Activated T-cell treated with anti-CD3 and anti-CD28 coated beads, Interleukin-2, amount 50 U/mL, for 24 hours (primary cell): Measurements from ENCODE around the gene TMEM87B.
A peak's percentile ranks its signal among the peaks of the same experiment; 100 is the strongest.

Experiments
- DNase-seq: peaks from one replicate; pipeline ENCODE4 v3.0.0-alpha.2; 2020
- H3K27ac Mint-ChIP-seq: 2 replicates; pipeline ENCODE4 v1.8.0; 2020; ENCODE audit warnings: mild to moderate bottlenecking, mixed read lengths
- H3K27me3 Mint-ChIP-seq: 2 replicates; pipeline ENCODE4 v1.8.0; 2020; ENCODE audit warnings: mixed read lengths
- H3K36me3 Mint-ChIP-seq: 2 replicates; pipeline ENCODE4 v1.8.0; 2020; ENCODE audit warnings: low read depth, mixed read lengths
- H3K4me1 Mint-ChIP-seq: 2 replicates; pipeline ENCODE4 v1.8.0; 2020; ENCODE audit warnings: low read depth, mixed read lengths
- H3K4me3 Mint-ChIP-seq: 2 replicates; pipeline ENCODE4 v1.8.0; 2020; ENCODE audit warnings: mild to moderate bottlenecking, moderate library complexity, mixed read lengths
- H3K9me3 Mint-ChIP-seq: 2 replicates; pipeline ENCODE4 v1.8.0; 2020; ENCODE audit warnings: mixed read lengths

Gene TMEM87B

DNA sequence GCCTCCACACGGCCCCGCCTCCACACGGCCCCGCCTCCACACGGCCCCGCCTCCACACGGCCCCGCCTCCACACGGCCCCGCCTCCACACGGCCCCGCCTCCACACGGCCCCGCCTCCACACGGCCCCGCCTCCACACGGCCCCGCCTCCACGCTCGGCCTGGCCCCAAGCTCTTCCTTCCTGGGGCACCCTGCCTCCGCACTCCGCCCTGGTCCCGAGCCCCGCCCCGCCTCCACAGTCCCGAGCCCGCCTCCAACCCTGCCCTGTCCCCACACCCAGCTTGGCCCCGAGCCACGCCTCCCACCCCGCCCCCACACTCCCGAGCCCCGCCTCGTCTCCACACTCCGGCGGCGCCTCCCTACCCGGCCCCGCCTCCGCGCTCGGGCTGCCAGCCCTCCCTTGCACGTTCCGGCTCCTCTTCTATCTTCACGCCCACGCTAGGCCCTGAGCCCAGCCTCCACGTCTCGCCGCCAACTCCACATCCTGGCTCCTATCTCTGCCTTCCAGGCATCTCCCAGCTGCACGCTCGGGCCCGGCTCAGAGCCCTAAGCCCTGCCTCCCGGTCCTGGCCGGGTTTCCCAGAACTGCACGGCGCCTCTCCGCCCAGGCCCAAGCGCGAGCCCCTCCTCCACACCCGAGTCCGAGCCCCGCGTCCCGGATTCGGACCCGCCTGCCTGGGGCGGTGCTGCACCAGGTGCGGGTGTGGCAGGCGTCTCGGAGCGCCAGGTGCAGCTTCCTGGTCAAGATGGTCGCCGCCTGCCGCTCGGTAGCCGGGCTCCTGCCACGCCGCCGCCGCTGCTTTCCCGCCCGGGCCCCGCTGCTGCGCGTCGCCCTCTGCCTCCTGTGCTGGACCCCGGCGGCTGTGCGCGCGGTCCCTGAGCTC is at the start of gene TMEM87B:
TSS of gene TMEM87B (plus strand) at position 423 of the 883 bp plus-strand sequence. CDS start at position 746, 323 bp downstream.
- Mint-ChIP-seq H3K9me3 (no peaks in the 10 kb centered on the region), H3K36me3 (peaks cover 29% of the 10 kb centered on the region), H3K27ac (peak within 1 kb of the TSS; percentile 100), H3K4me1 (peaks cover 42% of the 10 kb centered on the region), H3K4me3 (peak within 1 kb of the TSS; percentile 94), H3K27me3 (no peaks in the 10 kb centered on the region)
- DNase-seq = peak; percentile 96

- Mint-ChIP-seq H3K27ac (no peak overlapping the region), H3K4me3 (no peak overlapping the region), H3K27me3 (no peaks in the 10 kb centered on the region), H3K4me1 (peaks cover 6% of the 10 kb centered on the region), H3K36me3 (no peaks in the 10 kb centered on the region), H3K9me3 (no peaks in the 10 kb centered on the region)
- no peak for DNase-seq
Measured at GRCh38 chr2:112005406-112006075, 49.5 kb upstream of the TMEM87B start.

DNA sequence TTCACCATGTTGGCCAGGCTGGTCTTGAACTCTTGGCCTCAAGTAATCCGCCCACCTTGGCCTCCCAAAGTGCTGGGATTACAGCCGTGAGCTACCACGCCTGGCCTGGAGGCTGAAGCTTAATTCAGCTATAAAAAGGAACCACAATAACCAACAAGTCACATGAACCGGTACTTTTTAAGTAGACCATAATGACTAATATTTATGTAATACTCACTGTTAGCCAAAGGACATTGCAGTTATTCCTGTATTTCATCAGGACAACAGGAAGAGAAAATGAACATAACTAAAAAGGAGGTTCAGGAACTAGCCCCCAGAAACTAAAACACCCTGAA is 49.0 kb upstream of the TMEM87B start:
- Mint-ChIP-seq H3K36me3 (no peaks in the 10 kb centered on the region), H3K9me3 (no peaks in the 10 kb centered on the region), H3K4me3 (no peak overlapping the region), H3K27me3 (no peaks in the 10 kb centered on the region), H3K4me1 (peaks cover 4% of the 10 kb centered on the region), H3K27ac (no peak overlapping the region)
- no peak for DNase-seq

- Mint-ChIP-seq H3K27me3 (no peaks in the 10 kb centered on the region), H3K4me1 (no peaks in the 10 kb centered on the region), H3K9me3 (no peaks in the 10 kb centered on the region), H3K27ac (no peak overlapping the region), H3K4me3 (no peak overlapping the region), H3K36me3 (no peaks in the 10 kb centered on the region)
- no peak for DNase-seq
Measured at GRCh38 chr2:112007493-112007892, 47.6 kb upstream of the TMEM87B start.

GRCh38 chr2:112008910-112009485 is 46.1 kb upstream of the TMEM87B start:
- DNase-seq = no peak
- no peaks in the 10 kb centered on the region for H3K36me3 Mint-ChIP-seq
- H3K27ac Mint-ChIP-seq = no peak overlapping the region
- no peak overlapping the region for H3K4me3 Mint-ChIP-seq
- no peaks in the 10 kb centered on the region for H3K27me3 Mint-ChIP-seq
- H3K9me3 Mint-ChIP-seq = no peaks in the 10 kb centered on the region
- H3K4me1 Mint-ChIP-seq = no peaks in the 10 kb centered on the region

GRCh38 chr2:112010751-112011150 is 44.3 kb upstream of the TMEM87B start:
- DNase-seq = no peak
- no peaks in the 10 kb centered on the region for H3K9me3 Mint-ChIP-seq
- no peak overlapping the region for H3K27ac Mint-ChIP-seq
- H3K4me3 Mint-ChIP-seq = no peak overlapping the region
- H3K4me1 Mint-ChIP-seq = no peaks in the 10 kb centered on the region
- H3K36me3 Mint-ChIP-seq = no peaks in the 10 kb centered on the region
- no peaks in the 10 kb centered on the region for H3K27me3 Mint-ChIP-seq

GRCh38 chr2:112012556-112012955 is 42.5 kb upstream of the TMEM87B start:
- no peak overlapping the region for H3K27ac Mint-ChIP-seq
- no peaks in the 10 kb centered on the region for H3K36me3 Mint-ChIP-seq
- no peaks in the 10 kb centered on the region for H3K4me1 Mint-ChIP-seq
- no peak overlapping the region for H3K4me3 Mint-ChIP-seq
- DNase-seq = no peak
- H3K27me3 Mint-ChIP-seq = peaks cover 7% of the 10 kb centered on the region
- H3K9me3 Mint-ChIP-seq = no peaks in the 10 kb centered on the region

GRCh38 chr2:112018846-112019245 is 36.2 kb upstream of the TMEM87B start:
- H3K27me3 Mint-ChIP-seq = peaks cover 10% of the 10 kb centered on the region

GRCh38 chr2:112019569-112019982 is 35.5 kb upstream of the TMEM87B start:
- Mint-ChIP-seq H3K4me3 (no peak overlapping the region), H3K27ac (no peak overlapping the region), H3K9me3 (no peaks in the 10 kb centered on the region), H3K36me3 (no peaks in the 10 kb centered on the region), H3K27me3 (peaks cover 10% of the 10 kb centered on the region), H3K4me1 (no peaks in the 10 kb centered on the region)
- no peak for DNase-seq

More at GRCh38 chr2:112018846-112019245, 36.2 kb upstream of the TMEM87B start:
- H3K9me3 Mint-ChIP-seq = no peaks in the 10 kb centered on the region
- no peaks in the 10 kb centered on the region for H3K4me1 Mint-ChIP-seq
- no peaks in the 10 kb centered on the region for H3K36me3 Mint-ChIP-seq
- H3K4me3 Mint-ChIP-seq = no peak overlapping the region
- H3K27ac Mint-ChIP-seq = no peak overlapping the region
- no peak for DNase-seq

DNA sequence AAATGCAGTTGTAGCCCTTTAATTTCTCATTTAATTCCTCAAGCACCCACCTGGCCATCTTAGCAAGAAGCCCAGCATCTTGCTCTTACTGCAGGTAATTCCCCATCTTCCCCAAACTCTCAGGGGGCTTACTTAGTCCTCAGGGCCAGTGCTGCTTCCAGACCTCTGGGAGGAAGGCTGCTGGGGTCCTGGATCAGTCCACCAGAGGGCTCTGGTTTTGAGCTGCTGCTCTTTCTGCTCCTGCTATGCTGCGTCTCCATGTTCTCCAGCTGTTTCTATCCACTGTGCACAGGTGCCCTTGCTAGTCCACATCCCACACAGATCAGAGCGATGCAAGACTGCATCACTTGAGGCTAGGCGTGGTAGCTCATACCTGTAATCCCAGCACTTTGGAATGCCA is 34.5 kb upstream of the TMEM87B start:
- H3K9me3 Mint-ChIP-seq = no peaks in the 10 kb centered on the region
- no peak for DNase-seq
- no peak overlapping the region for H3K27ac Mint-ChIP-seq
- H3K36me3 Mint-ChIP-seq = no peaks in the 10 kb centered on the region
- no peaks in the 10 kb centered on the region for H3K4me1 Mint-ChIP-seq
- H3K4me3 Mint-ChIP-seq = no peak overlapping the region
- H3K27me3 Mint-ChIP-seq = peaks cover 10% of the 10 kb centered on the region

DNA sequence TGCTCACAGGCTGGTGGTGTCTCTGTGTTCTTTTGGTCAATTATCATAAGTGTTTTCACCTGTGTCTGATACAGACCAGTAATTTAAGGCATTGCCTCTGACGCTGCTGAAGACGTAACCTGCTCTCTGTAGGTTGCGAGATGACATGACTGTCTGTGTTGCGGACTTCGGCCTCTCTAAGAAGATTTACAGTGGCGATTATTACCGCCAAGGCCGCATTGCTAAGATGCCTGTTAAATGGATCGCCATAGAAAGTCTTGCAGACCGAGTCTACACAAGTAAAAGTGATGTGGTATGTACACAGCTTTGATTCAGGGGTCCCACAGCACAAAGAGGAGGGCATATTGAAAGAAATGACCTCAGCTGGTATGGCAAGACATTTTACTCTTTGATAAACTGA is 33.8 kb upstream of the TMEM87B start:
- no peak for DNase-seq
- H3K9me3 Mint-ChIP-seq = no peaks in the 10 kb centered on the region
- H3K27me3 Mint-ChIP-seq = peaks cover 9% of the 10 kb centered on the region
- no peak overlapping the region for H3K27ac Mint-ChIP-seq
- H3K4me3 Mint-ChIP-seq = no peak overlapping the region
- H3K4me1 Mint-ChIP-seq = no peaks in the 10 kb centered on the region
- H3K36me3 Mint-ChIP-seq = no peaks in the 10 kb centered on the region

GRCh38 chr2:112021781-112022231 is 33.3 kb upstream of the TMEM87B start:
- no peaks in the 10 kb centered on the region for H3K4me1 Mint-ChIP-seq
- no peak overlapping the region for H3K27ac Mint-ChIP-seq
- no peak for DNase-seq
- H3K36me3 Mint-ChIP-seq = no peaks in the 10 kb centered on the region
- peaks cover 4% of the 10 kb centered on the region for H3K27me3 Mint-ChIP-seq
- no peaks in the 10 kb centered on the region for H3K9me3 Mint-ChIP-seq
- H3K4me3 Mint-ChIP-seq = no peak overlapping the region

GRCh38 chr2:112023707-112024106 is 31.4 kb upstream of the TMEM87B start:
- no peak for DNase-seq
- Mint-ChIP-seq H3K27ac (no peak overlapping the region), H3K36me3 (no peaks in the 10 kb centered on the region), H3K4me3 (no peak overlapping the region), H3K27me3 (peaks cover 2% of the 10 kb centered on the region), H3K4me1 (no peaks in the 10 kb centered on the region), H3K9me3 (no peaks in the 10 kb centered on the region)

DNA sequence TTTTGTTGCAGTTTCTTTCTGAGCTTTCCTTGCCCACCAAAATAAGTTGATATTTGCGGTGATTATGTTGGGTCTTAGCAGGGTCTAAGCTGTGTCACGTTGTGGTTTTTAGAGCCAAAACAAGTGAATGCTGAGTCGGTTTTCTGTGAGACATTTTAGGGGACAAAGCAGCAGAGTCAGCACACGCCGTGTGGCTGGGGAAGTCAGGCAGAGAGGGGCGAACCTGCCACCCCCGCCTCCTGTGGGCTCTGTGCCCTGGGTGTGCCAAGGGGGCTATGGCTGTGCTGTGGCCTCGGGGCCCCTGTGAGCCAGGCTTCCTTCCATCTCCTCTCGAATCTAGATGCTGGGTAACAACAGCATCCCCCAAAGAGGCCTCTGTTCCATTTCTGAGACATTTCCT is 30.8 kb upstream of the TMEM87B start:
- Mint-ChIP-seq H3K4me3 (no peak overlapping the region), H3K9me3 (no peaks in the 10 kb centered on the region), H3K27me3 (peaks cover 2% of the 10 kb centered on the region), H3K4me1 (no peaks in the 10 kb centered on the region), H3K36me3 (no peaks in the 10 kb centered on the region), H3K27ac (no peak overlapping the region)
- no peak for DNase-seq
